HTERT RPE-1 (cell line): ENCODE measurements around the gene SGMS1.
"Not testable (repeated sequence)": the region's sequence is repeated elsewhere in the genome, so short reads cannot be mapped to it uniquely, and the experiment has no call there.

Experiments used
- in situ Hi-C: fragments of 300-500 bp; cut with MboI; formaldehyde crosslinking; loops from 4 replicates; pipeline ENCODE4 v1.14.3; 2020; ENCODE audit warnings: low sequenced_read_pairs

SGMS1 gene

GRCh38 chr10:50387732-50388073, 236.1 kb downstream of the SGMS1 start:
- in situ Hi-C loops = no loop called here

GRCh38 chr10:50387007-50387731, 236.6 kb downstream of the SGMS1 start:
- in situ Hi-C loops = no loop called here

- in situ Hi-C loops = no loop called here
Measured at GRCh38 chr10:50385624-50386023, 238.1 kb downstream of the SGMS1 start.

- in situ Hi-C loops = no loop called here
Measured at GRCh38 chr10:50384898-50385297, 238.9 kb downstream of the SGMS1 start.

- in situ Hi-C loops = no loop called here
Measured at GRCh38 chr10:50384238-50384637, 239.5 kb downstream of the SGMS1 start.

- in situ Hi-C loops = no loop called here
Measured at GRCh38 chr10:50382576-50383023, 241.2 kb downstream of the SGMS1 start.

GRCh38 chr10:50381642-50382041, 242.1 kb downstream of the SGMS1 start:
- in situ Hi-C loops = no loop called here

GRCh38 chr10:50379616-50380015, 244.1 kb downstream of the SGMS1 start:
- in situ Hi-C loops = no loop called here

GRCh38 chr10:50375745-50376144, 248.0 kb downstream of the SGMS1 start:
- in situ Hi-C loops = no loop called here

- in situ Hi-C loops = no loop called here
Measured at GRCh38 chr10:50375051-50375452, 248.7 kb downstream of the SGMS1 start.

GRCh38 chr10:50373821-50374501, 249.8 kb downstream of the SGMS1 start:
- in situ Hi-C loops = no loop called here

GRCh38 chr10:50369931-50370330, 253.8 kb downstream of the SGMS1 start:
- in situ Hi-C loops = no loop called here

GRCh38 chr10:50367732-50368131, 256.0 kb downstream of the SGMS1 start:
- in situ Hi-C loops = no loop called here

- in situ Hi-C loops = not testable (repeated sequence)
Measured at GRCh38 chr10:50366421-50366820, 257.3 kb downstream of the SGMS1 start.

- in situ Hi-C loops = not testable (repeated sequence)
Measured at GRCh38 chr10:50364730-50365129, 259.0 kb downstream of the SGMS1 start.

GRCh38 chr10:50362547-50363125, 261.1 kb downstream of the SGMS1 start:
- in situ Hi-C loops = no loop called here

GRCh38 chr10:50361946-50362345, 261.8 kb downstream of the SGMS1 start:
- in situ Hi-C loops = no loop called here

- in situ Hi-C loops = no loop called here
Measured at GRCh38 chr10:50360077-50360850, 263.5 kb downstream of the SGMS1 start.

GRCh38 chr10:50358925-50359687, 264.6 kb downstream of the SGMS1 start:
- in situ Hi-C loops = no loop called here

- in situ Hi-C loops = no loop called here
Measured at GRCh38 chr10:50358411-50358810, 265.3 kb downstream of the SGMS1 start.

GRCh38 chr10:50356481-50356832, 267.3 kb downstream of the SGMS1 start:
- in situ Hi-C loops = not testable (repeated sequence)
